KMS-11 (cell line): ENCODE data around the gene NDUFB10.
A peak's percentile ranks its signal among the peaks of the same experiment; 100 is the strongest.

ENCODE experiments used
- H2AFZ ChIP-seq: fragments of 200-600 bp; sonication (generic); 2 replicates; pipeline ENCODE4 v1.6.1; 2016; ENCODE audit warnings: antibody characterized with exemption, mixed run types, low read depth
- H3K27ac ChIP-seq: fragments of 200-600 bp; sonication (generic); 2 replicates; pipeline ENCODE4 v1.6.1; 2016; ENCODE audit warnings: mild to moderate bottlenecking, mixed run types
- H3K27me3 ChIP-seq: fragments of 200-600 bp; sonication (generic); 2 replicates; pipeline ENCODE4 v1.6.1; 2017; ENCODE audit warnings: mild to moderate bottlenecking, low read depth, mixed run types, moderate library complexity; ENCODE audit not compliant: insufficient read depth
- H3K36me3 ChIP-seq: fragments of 200-600 bp; sonication (generic); 2 replicates; pipeline ENCODE4 v1.6.1; 2017; ENCODE audit warnings: mild to moderate bottlenecking, mixed run types; ENCODE audit not compliant: insufficient read depth
- H3K4me1 ChIP-seq: fragments of 200-600 bp; sonication (generic); 2 replicates; pipeline ENCODE4 v1.6.1; 2016; ENCODE audit warnings: mild to moderate bottlenecking, low read depth, mixed run types; ENCODE audit not compliant: poor library complexity, severe bottlenecking
- H3K4me2 ChIP-seq: fragments of 200-600 bp; sonication (generic); 2 replicates; pipeline ENCODE4 v1.7.0; 2016; ENCODE audit warnings: mild to moderate bottlenecking, mixed run types
- H3K4me3 ChIP-seq: fragments of 200-600 bp; sonication (generic); IDR thresholded peaks from 2 replicates; pipeline ENCODE4 v1.6.1; 2017; ENCODE audit warnings: low read depth, low read length, mixed read lengths; ENCODE audit not compliant: insufficient read depth
- H3K79me2 ChIP-seq: fragments of 200-600 bp; sonication (generic); 2 replicates; pipeline ENCODE4 v1.6.1; 2016; ENCODE audit warnings: low read depth, mixed run types; ENCODE audit not compliant: insufficient read depth
- H3K9ac ChIP-seq: fragments of 200-600 bp; sonication (generic); 2 replicates; pipeline ENCODE4 v1.6.1; 2016; ENCODE audit warnings: mild to moderate bottlenecking, mixed run types
- H4K20me1 ChIP-seq: fragments of 200-600 bp; sonication (generic); 2 replicates; pipeline ENCODE4 v1.6.1; 2016; ENCODE audit warnings: mild to moderate bottlenecking, mixed run types; ENCODE audit not compliant: insufficient read depth
- TF ChIP-seq, protein P1 (sequence below): fragments of 200-600 bp; sonication (generic); conservative IDR thresholded peaks from 2 replicates; pipeline ENCODE4 v1.6.1; 2017; ENCODE audit warnings: low read depth, mild to moderate bottlenecking, antibody characterized with exemption, low read length, moderate library complexity, mixed read lengths

The NDUFB10 gene

DNA sequence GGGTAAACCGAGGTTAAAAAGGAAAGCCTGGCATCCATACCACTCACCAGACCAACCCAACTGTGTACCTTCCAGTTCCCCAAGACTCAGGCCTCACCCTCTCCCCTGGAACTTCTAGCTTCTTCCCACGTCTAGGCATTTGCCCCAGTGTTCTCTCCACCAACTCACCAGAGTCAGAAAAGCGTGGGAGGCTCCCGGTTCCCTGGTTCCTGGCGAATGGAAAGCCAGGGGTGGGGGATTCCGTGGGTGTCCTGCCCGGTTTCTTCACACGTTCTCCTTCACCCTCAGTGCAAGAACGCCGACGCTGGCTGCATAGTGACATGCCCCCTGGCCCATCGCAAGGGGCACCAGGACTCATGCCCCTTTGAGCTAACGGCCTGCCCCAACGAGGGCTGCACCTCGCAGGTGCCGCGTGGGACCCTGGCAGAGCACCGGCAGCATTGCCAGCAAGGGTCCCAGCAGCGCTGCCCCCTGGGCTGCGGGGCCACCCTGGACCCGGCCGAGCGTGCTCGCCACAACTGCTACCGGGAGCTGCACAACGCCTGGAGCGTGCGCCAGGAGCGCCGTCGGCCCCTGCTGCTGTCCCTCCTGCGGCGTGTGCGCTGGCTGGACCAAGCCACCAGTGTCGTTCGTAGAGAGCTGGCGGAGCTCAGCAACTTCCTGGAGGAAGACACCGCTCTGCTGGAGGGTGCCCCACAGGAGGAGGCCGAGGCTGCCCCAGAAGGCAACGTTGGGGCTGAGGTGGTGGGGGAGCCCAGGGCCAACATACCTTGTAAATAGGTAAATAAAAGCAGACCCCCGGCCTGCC, 9.0 kb downstream of the NDUFB10 start:
- H3K4me3 ChIP-seq = no peak overlapping the region
- no peaks in the 10 kb centered on the region for H3K27me3 ChIP-seq
- no peak overlapping the region for H3K9ac ChIP-seq
- peaks cover 19% of the 10 kb centered on the region for H3K79me2 ChIP-seq
- H3K36me3 ChIP-seq = no peaks in the 10 kb centered on the region; the same call in 1 of the 2 replicates
- H3K4me2 ChIP-seq = no peak overlapping the region
- H3K4me1 ChIP-seq = peaks cover 10% of the 10 kb centered on the region
- H2AFZ ChIP-seq = no peak overlapping the region
- TF ChIP-seq, protein P1, sequence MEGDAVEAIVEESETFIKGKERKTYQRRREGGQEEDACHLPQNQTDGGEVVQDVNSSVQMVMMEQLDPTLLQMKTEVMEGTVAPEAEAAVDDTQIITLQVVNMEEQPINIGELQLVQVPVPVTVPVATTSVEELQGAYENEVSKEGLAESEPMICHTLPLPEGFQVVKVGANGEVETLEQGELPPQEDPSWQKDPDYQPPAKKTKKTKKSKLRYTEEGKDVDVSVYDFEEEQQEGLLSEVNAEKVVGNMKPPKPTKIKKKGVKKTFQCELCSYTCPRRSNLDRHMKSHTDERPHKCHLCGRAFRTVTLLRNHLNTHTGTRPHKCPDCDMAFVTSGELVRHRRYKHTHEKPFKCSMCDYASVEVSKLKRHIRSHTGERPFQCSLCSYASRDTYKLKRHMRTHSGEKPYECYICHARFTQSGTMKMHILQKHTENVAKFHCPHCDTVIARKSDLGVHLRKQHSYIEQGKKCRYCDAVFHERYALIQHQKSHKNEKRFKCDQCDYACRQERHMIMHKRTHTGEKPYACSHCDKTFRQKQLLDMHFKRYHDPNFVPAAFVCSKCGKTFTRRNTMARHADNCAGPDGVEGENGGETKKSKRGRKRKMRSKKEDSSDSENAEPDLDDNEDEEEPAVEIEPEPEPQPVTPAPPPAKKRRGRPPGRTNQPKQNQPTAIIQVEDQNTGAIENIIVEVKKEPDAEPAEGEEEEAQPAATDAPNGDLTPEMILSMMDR = no peak
- H3K27ac ChIP-seq = no peak overlapping the region
- no peaks in the 10 kb centered on the region for H4K20me1 ChIP-seq

DNA sequence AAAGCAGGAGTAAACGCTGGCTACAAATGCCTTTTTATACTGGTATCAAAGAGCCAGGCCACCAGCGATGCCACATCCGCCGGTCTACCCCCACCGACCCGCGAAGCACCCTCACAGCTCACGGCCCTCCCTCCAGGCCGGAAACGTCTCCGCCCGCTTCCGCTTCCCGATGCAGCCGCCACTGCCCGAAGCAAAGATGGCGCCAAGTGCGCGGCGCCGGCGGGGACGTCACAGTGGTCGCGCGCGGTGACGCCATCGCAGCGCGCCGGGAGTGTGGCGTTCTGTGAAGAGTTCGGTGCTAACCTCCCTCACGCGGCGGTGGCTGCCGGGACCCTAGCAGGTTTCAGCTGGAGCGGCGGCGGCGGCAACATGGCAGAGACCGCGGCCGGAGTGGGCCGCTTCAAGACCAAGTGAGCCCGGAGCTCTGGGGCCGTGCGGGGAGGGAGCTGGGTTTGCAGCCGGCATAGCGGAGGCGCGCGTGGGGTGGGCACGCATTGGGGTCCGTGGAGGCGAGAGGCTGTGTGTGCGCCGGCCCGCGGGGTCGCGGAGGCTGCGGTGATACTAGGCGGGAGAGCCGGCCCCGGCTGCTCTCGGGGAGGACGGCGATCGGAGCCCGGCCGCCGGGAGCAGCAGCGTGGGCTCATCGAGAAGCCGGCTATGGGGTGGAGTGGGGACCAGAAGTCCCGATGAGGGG, 12.6 kb downstream of the NDUFB10 start, which contains the start of gene TBL3:
Gene TBL3, plus strand, starts transcription at position 258 of the 694 bp plus-strand sequence. Its CDS starts 112 bp downstream, at position 370.
- H3K4me2 ChIP-seq = peak within 1 kb of the TSS; percentile 95
- no peaks in the 10 kb centered on the region; the same call in 1 of the 2 replicates for H3K36me3 ChIP-seq
- H3K27ac ChIP-seq = peak within 1 kb of the TSS; percentile 78
- H3K27me3 ChIP-seq = no peaks in the 10 kb centered on the region
- TF ChIP-seq, protein P1 = no peak
- peak within 1 kb of the TSS; percentile 93 for H2AFZ ChIP-seq
- H3K9ac ChIP-seq = peak within 1 kb of the TSS; percentile 93
- peaks cover 10% of the 10 kb centered on the region for H3K4me1 ChIP-seq
- no peak within 1 kb of the TSS for H3K4me3 ChIP-seq
- peaks cover 20% of the 10 kb centered on the region for H3K79me2 ChIP-seq
- no peaks in the 10 kb centered on the region for H4K20me1 ChIP-seq

DNA sequence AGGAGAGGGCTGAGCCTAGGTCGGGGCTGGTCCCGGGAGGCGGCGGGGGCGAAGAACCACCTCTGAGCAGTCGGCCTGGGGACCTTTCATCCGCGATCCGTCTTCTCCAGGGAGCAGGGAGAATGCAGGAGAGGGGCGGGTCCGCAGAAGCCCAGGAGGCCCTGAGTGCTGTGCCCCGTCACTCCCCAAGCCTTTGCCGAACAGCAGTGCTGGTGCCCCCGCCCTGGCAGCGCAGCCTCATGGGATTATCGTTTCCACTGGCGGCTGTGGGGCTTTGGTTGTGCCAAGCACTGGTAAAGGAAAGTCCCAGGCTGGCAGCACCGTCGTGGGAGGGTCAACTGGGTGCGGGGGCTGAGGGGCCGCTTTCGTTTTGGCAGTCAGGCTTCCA, 13.1 kb downstream of the NDUFB10 start:
- TF ChIP-seq, protein P1 = no peak
- Histone ChIP-seq H3K27ac (peak overlapping the region; percentile 78), H4K20me1 (no peaks in the 10 kb centered on the region), H3K9ac (peak overlapping the region; percentile 93), H3K79me2 (peaks cover 20% of the 10 kb centered on the region), H3K4me1 (peaks cover 10% of the 10 kb centered on the region), H3K36me3 (no peaks in the 10 kb centered on the region; the same call in 1 of the 2 replicates), H2AFZ (peak overlapping the region; percentile 93), H3K27me3 (no peaks in the 10 kb centered on the region), H3K4me3 (no peak overlapping the region), H3K4me2 (peak overlapping the region; percentile 95)

DNA sequence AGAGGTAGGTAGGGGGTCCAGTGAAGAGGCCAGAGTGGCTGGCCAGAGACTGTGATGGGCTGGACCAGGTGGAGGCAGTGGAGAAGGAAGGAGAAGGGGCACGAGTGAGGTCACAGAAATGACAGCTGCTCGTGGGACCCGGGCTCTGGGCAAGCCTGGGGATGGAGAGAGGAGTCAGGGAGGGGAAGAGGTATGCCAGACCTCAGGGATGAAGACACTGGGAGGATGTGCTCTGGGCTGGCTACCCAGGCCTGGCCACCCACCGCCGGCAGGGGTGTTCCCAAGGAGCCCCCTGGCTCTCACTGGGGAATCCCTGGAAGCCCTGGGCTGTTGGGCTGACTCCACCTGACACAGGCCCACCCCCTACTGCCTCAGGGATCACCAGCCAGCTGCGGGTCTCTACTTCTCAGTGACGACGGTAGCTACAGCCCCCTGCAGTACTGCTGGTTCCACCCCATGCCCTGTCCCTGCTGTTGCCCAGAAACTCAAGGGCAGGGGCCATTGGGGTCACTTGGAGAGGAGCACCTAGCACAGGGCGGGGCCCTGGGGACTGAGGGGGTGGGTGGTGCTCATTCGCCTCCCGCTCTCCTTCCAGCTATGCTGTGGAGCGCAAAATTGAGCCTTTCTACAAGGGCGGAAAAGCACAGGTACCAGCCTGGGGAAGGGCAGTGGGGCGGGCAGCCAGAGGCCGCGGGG, 14.3 kb downstream of the NDUFB10 start:
- Histone ChIP-seq H3K79me2 (peaks cover 20% of the 10 kb centered on the region), H3K27me3 (no peaks in the 10 kb centered on the region), H3K4me1 (peaks cover 10% of the 10 kb centered on the region), H3K27ac (no peak overlapping the region), H3K9ac (no peak overlapping the region), H3K36me3 (no peaks in the 10 kb centered on the region; the same call in 1 of the 2 replicates), H3K4me2 (peak overlapping the region; percentile 95; the same call in 1 of the 2 replicates), H4K20me1 (no peaks in the 10 kb centered on the region), H3K4me3 (no peak overlapping the region), H2AFZ (no peak overlapping the region)
- TF ChIP-seq, protein P1 = no peak
